Mesothelial cell of epicardium (in vitro differentiated cells): ENCODE results near the gene AGAP3. TPM values are rescaled to one million over a fixed set of nuclear protein-coding genes. Genes with fewer than 3 reads are reported as not detected.

Source experiments
- DNase-seq, 2 experiments: peaks; one replicate each; pipeline ENCODE4 v3.0.0; 2021; ENCODE audit warnings: low spot score in 2 of 2; ENCODE audit not compliant: unreplicated experiment in 2 of 2
- H3K27ac Mint-ChIP-seq: 2 replicates; pipeline ENCODE4 v1.8.0; 2021; ENCODE audit warnings: mixed read lengths
- H3K27me3 Mint-ChIP-seq: 2 replicates; pipeline ENCODE4 v1.8.0; 2021; ENCODE audit warnings: low read depth, mixed read lengths
- H3K36me3 Mint-ChIP-seq: 2 replicates; pipeline ENCODE4 v1.8.0; 2021; ENCODE audit warnings: mixed read lengths
- H3K4me1 Mint-ChIP-seq: 2 replicates; pipeline ENCODE4 v1.8.0; 2021; ENCODE audit warnings: mixed read lengths
- H3K4me3 Mint-ChIP-seq: 2 replicates; pipeline ENCODE4 v1.8.0; 2021; ENCODE audit warnings: mild to moderate bottlenecking, moderate library complexity, mixed read lengths
- H3K9me3 Mint-ChIP-seq: 2 replicates; pipeline ENCODE4 v1.8.0; 2021; ENCODE audit warnings: mixed read lengths
- CTCF ChIP-seq: fragments of 200-600 bp; sonication (generic); IDR thresholded peaks from one replicate; pipeline ENCODE4 v1.5.0; 2021; ENCODE audit warnings: antibody characterized with exemption; ENCODE audit not compliant: unreplicated experiment
- total RNA-seq: library from RNA; stranded (reverse); gene quantifications from 3 replicates; pipeline ENCODE4 v1.2.1, GENCODE V29; 2021

Gene AGAP3
- total RNA-seq, 1 donor from 2014 or later, result 134 TPM

DNA sequence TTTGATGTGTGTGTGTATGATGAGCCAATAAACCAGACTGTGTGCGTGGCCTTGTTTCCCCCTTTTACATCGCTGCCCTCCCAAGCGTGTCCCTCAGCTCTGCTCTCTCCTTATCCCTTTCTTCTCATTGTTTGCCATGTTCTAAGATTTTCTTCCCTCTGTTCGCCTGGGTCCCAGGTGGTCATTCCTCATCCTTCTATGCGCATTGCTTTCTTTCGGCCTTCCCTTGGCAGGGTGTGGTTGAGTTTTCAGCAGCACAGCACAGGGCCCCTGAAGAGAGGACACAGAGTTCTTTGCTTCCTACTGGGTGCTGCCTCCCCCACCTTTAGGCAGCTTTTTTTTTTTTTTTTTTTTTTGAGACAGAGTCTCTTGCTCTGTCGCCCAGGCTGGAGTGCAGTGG lies 58.1 kb downstream of the AGAP3 start:
- H3K9me3 Mint-ChIP-seq, result no peaks in the 10 kb centered on the region
- H3K27me3 Mint-ChIP-seq, result peaks cover 4% of the 10 kb centered on the region
- TF ChIP-seq CTCF, result no peak
- H3K4me3 Mint-ChIP-seq, result no peak overlapping the region
- H3K4me1 Mint-ChIP-seq, result no peaks in the 10 kb centered on the region
- no peak overlapping the region for H3K27ac Mint-ChIP-seq
- no peak for DNase-seq
- peaks cover 18% of the 10 kb centered on the region for H3K36me3 Mint-ChIP-seq

DNA sequence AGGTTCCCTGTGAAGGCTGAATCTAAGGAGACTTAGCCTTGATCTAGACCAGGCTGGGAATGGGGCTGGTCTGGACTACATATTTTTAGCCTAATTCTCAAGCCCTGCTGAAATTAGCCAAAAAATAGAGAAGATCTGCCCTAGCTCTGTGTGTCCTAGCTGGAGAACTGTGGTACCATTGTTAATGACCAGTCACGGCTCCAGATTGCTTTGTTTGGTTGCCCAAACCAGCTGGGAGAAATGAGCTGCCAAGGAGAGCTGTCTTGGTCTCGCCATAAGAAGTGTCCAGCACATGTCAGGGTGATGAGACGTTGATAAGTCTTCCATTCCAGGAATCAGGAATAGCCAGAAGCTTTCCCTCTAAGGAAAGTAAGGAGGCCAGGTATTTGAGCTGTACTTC lies 60.5 kb downstream of the AGAP3 start:
- no peaks in the 10 kb centered on the region for H3K9me3 Mint-ChIP-seq
- no peak for TF ChIP-seq CTCF
- H3K4me3 Mint-ChIP-seq, result no peak overlapping the region
- DNase-seq, result no peak
- H3K27ac Mint-ChIP-seq, result no peak overlapping the region
- H3K4me1 Mint-ChIP-seq, result peaks cover 5% of the 10 kb centered on the region
- H3K36me3 Mint-ChIP-seq, result peaks cover 12% of the 10 kb centered on the region
- H3K27me3 Mint-ChIP-seq, result peaks cover 7% of the 10 kb centered on the region

- peaks cover 6% of the 10 kb centered on the region for H3K36me3 Mint-ChIP-seq
- H3K27ac Mint-ChIP-seq, result no peak overlapping the region
- no peak overlapping the region for H3K4me3 Mint-ChIP-seq
- H3K4me1 Mint-ChIP-seq, result peaks cover 5% of the 10 kb centered on the region
- peaks cover 7% of the 10 kb centered on the region for H3K27me3 Mint-ChIP-seq
- no peaks in the 10 kb centered on the region for H3K9me3 Mint-ChIP-seq
- no peak for TF ChIP-seq CTCF
- no peak for DNase-seq
Measured at GRCh38 chr7:151148319-151149259, 62.3 kb downstream of the AGAP3 start.

DNA sequence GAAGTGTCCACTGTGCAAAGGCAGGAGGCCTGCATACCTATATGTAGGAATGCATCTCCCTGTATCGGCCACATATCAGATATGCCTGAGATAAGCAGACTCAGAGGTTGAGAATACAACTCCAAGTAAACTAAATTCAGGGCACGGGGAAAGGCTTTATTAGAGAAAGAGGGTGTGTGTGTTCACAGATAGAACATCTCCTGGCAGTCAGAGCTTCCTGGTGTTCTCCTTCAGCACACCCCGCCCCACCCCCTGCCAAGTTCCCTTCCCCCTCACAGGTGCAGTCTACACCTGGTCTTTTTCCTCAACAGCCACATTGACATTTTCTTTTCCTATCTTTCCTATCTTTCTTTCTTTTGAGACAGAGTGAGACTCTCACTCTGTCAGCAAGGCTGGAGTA lies 64.1 kb downstream of the AGAP3 start:
- Mint-ChIP-seq H3K4me1 (peaks cover 8% of the 10 kb centered on the region), H3K27ac (no peak overlapping the region), H3K4me3 (no peak overlapping the region), H3K36me3 (no peaks in the 10 kb centered on the region), H3K27me3 (peaks cover 15% of the 10 kb centered on the region), H3K9me3 (no peaks in the 10 kb centered on the region)
- TF ChIP-seq CTCF, result no peak
- DNase-seq, result no peak

- TF ChIP-seq CTCF, result no peak
- Mint-ChIP-seq H3K4me1 (peaks cover 11% of the 10 kb centered on the region), H3K9me3 (no peaks in the 10 kb centered on the region), H3K27me3 (peaks cover 30% of the 10 kb centered on the region), H3K36me3 (no peaks in the 10 kb centered on the region), H3K27ac (no peak overlapping the region), H3K4me3 (no peak overlapping the region)
- no peak for DNase-seq
Measured at GRCh38 chr7:151152643-151153513, 66.6 kb downstream of the AGAP3 start.
